C1 segment of cervical spinal cord (tissue), 14 donors: ENCODE results near the gene RSPRY1.

ENCODE experiments used
- DNase-seq, 14 donors: peaks; one replicate each; lab custom pipeline; 2025; lab: John Stamatoyannopoulos, UW

RSPRY1 gene

GRCh38 chr16:57224651-57225335 is 38.7 kb downstream of the RSPRY1 start:
- DNase-seq: no peak

- no peak for DNase-seq
Measured at GRCh38 chr16:57225978-57226377, 39.8 kb downstream of the RSPRY1 start.

GRCh38 chr16:57226701-57227621 is 40.8 kb downstream of the RSPRY1 start:
- DNase-seq: no peak

- DNase-seq: no peak
Measured at GRCh38 chr16:57229079-57229478, 43.0 kb downstream of the RSPRY1 start.

GRCh38 chr16:57231821-57232350 is 45.8 kb downstream of the RSPRY1 start:
- DNase-seq: no peak

GRCh38 chr16:57233944-57234706 is 48.0 kb downstream of the RSPRY1 start:
- no peak for DNase-seq

GRCh38 chr16:57234707-57235092 is 48.6 kb downstream of the RSPRY1 start:
- no peak for DNase-seq

- DNase-seq: no peak
Measured at GRCh38 chr16:57235128-57236021, 49.2 kb downstream of the RSPRY1 start.

- DNase-seq: no peak
Measured at GRCh38 chr16:57236022-57236350, 49.9 kb downstream of the RSPRY1 start.

- no peak for DNase-seq
Measured at GRCh38 chr16:57238682-57239081, 52.6 kb downstream of the RSPRY1 start.

GRCh38 chr16:57239107-57239506 is 53.0 kb downstream of the RSPRY1 start:
- DNase-seq: no peak

GRCh38 chr16:57240851-57241250 is 54.7 kb downstream of the RSPRY1 start:
- DNase-seq: no peak

- DNase-seq: no peak
Measured at GRCh38 chr16:57242650-57243049, 56.5 kb downstream of the RSPRY1 start.

GRCh38 chr16:57244463-57244766 is 58.3 kb downstream of the RSPRY1 start:
- DNase-seq: no peak

- peak; percentile 72 to 98 (median 94) for DNase-seq
Measured at GRCh38 chr16:57244767-57245471, 58.8 kb downstream of the RSPRY1 start, which contains the start of gene ARL2BP. Gene ARL2BP, plus strand, starts transcription at chr16:57245259. Its CDS starts 109 bp downstream, at chr16:57245368.

- DNase-seq: peak in 1 of 14 donors; percentile 41
Measured at GRCh38 chr16:57245472-57246113, 59.5 kb downstream of the RSPRY1 start.

- DNase-seq: no peak
Measured at GRCh38 chr16:57251352-57251751, 65.2 kb downstream of the RSPRY1 start.

GRCh38 chr16:57252148-57252721 is 66.1 kb downstream of the RSPRY1 start:
- DNase-seq: no peak

- no peak for DNase-seq
Measured at GRCh38 chr16:57253466-57253865, 67.3 kb downstream of the RSPRY1 start.
